ENCODE measurements around the gene CCR5AS.
"Not testable (repeated sequence)": the region's sequence is repeated elsewhere in the genome, so short reads cannot be mapped to it uniquely, and the experiment has no call there.

Gene CCR5AS

GRCh38 chr3:46354478-46354877 is 52.4 kb downstream of the CCR5AS start:
- no peak for DNase-seq (ENCODE audit: low spot score)

GRCh38 chr3:46353647-46354410 is 53.0 kb downstream of the CCR5AS start, which contains the start of gene CCR2:
CCR2 (plus strand) TSS chr3:46354111; CDS start chr3:46357528, 3,417 bp downstream.
- DNase-seq (ENCODE audit: low spot score): peak; percentile 32

GRCh38 chr3:46353090-46353489 is 53.8 kb downstream of the CCR5AS start:
- DNase-seq (ENCODE audit: low spot score): no peak

- no peak for DNase-seq (ENCODE audit: low spot score)
These were observed 55.2 kb downstream of the CCR5AS start for GRCh38 chr3:46351646-46352045.

- no peak for DNase-seq (ENCODE audit: low spot score)
These were observed 56.7 kb downstream of the CCR5AS start for GRCh38 chr3:46350262-46350565.

GRCh38 chr3:46349484-46350261 is 57.2 kb downstream of the CCR5AS start:
- DNase-seq (ENCODE audit: low spot score): peak; percentile 60

- DNase-seq (ENCODE audit: low spot score): no peak
These were observed 57.9 kb downstream of the CCR5AS start for GRCh38 chr3:46348823-46349482.

GRCh38 chr3:46344476-46344875 is 62.4 kb downstream of the CCR5AS start:
- DNase-seq (ENCODE audit: low spot score): no peak

- DNase-seq (ENCODE audit: low spot score): no peak
These were observed 68.0 kb downstream of the CCR5AS start for GRCh38 chr3:46338840-46339239.

- DNase-seq (ENCODE audit: low spot score): peak; percentile 30
These were observed 69.0 kb downstream of the CCR5AS start for GRCh38 chr3:46337911-46338310.

- DNase-seq (ENCODE audit: low spot score): no peak
These were observed 71.3 kb downstream of the CCR5AS start for GRCh38 chr3:46335541-46335940.

- DNase-seq (ENCODE audit: low spot score): peak; percentile 53
These were observed 72.0 kb downstream of the CCR5AS start for GRCh38 chr3:46334741-46335478.

GRCh38 chr3:46330676-46331075 is 76.2 kb downstream of the CCR5AS start:
- not testable (repeated sequence) for DNase-seq (ENCODE audit: low spot score)

GRCh38 chr3:46325645-46326300 is 81.1 kb downstream of the CCR5AS start:
- DNase-seq (ENCODE audit: low spot score): no peak

- DNase-seq (ENCODE audit: low spot score): no peak
These were observed 82.8 kb downstream of the CCR5AS start for GRCh38 chr3:46324036-46324435.

GRCh38 chr3:46321461-46322104 is 85.3 kb downstream of the CCR5AS start:
- DNase-seq (ENCODE audit: low spot score): no peak

- no peak for DNase-seq (ENCODE audit: low spot score)
These were observed 88.5 kb downstream of the CCR5AS start for GRCh38 chr3:46318207-46318927.

GRCh38 chr3:46316206-46316605 is 90.7 kb downstream of the CCR5AS start:
- no peak for DNase-seq (ENCODE audit: low spot score)

GRCh38 chr3:46314517-46314916 is 92.3 kb downstream of the CCR5AS start:
- peak; percentile 28 for DNase-seq (ENCODE audit: low spot score)

Measured in activated CD4-positive, alpha-beta T cell treated with anti-CD3 and anti-CD28 coated beads, Interleukin-2, Interleukin-4, amounts not matched to agents 100 ng/mL and 50 ng/mL, durations not matched to agents 16 hours and 8 hours (primary cell).